ENCODE data around the gene MLEC. TPM values are rescaled to one million over a fixed set of nuclear protein-coding genes. Genes with fewer than 3 reads are reported as not detected.

Gene MLEC
- total RNA-seq, 4 donors from 2014 or later = 20.7 to 48.9 (median 34.3) TPM

DNA sequence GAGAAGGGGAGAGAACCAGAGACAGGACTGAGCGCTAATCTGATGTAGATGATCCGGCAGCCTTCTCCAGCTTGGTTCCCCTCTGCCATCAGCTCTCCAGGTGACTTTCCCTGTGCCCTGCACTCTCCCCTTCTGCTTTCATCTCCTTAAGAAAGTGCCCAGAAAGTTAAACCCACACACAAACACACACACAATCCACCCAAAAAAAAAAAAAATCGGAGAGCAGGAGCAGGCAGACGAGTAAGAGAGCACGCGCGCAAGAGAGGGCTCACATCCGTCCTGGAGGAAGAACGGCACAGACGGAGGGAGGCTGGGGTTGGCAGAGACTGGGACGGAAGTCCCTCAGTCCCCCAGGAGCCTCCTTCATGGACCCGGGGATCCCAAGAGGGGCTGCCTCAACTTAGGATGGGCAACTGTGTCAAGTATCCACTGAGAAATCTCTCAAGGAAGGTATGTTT lies 36.7 kb upstream of the MLEC start:
- TF ChIP-seq CTCF (IDR thresholded peaks at IDR 0.05) (no peak), POLR2A (IDR thresholded peaks at IDR 0.05) (no peak)
- DNase-seq = no peak
- WGBS, 2 donors = 43 to 54% methylated on average over 11 to 12 of the region's 12 CpGs
- peak overlapping the region in 3 of 4 donors; percentile 35 to 60 (median 35) for H3K4me3 ChIP-seq
- peaks cover 6 to 40% (median 12%) of the 10 kb centered on the region in 3 donors for H3K4me1 ChIP-seq
- H3K36me3 ChIP-seq = no peaks in the 10 kb centered on the region
- peaks cover 0 to 49% (median 2%) of the 10 kb centered on the region in 4 donors for H3K27me3 ChIP-seq
- peak overlapping the region in 3 of 4 donors; percentile 41 to 82 (median 56) for H3K27ac ChIP-seq
- no peaks in the 10 kb centered on the region for H3K9me3 ChIP-seq
- intact Hi-C loops (cut with DNase I) = no loop called here

- Histone ChIP-seq H3K4me1 (peaks cover 6 to 38% (median 12%) of the 10 kb centered on the region in 3 donors), H3K9me3 (no peaks in the 10 kb centered on the region), H3K27ac (peak overlapping the region in 2 of 4 donors; percentile 35 to 75), H3K4me3 (no peak overlapping the region), H3K36me3 (no peaks in the 10 kb centered on the region), H3K27me3 (peaks cover 0 to 33% (median 2%) of the 10 kb centered on the region in 4 donors)
- intact Hi-C loops (cut with DNase I) = no loop called here
- TF ChIP-seq POLR2A (IDR thresholded peaks at IDR 0.05) (no peak), CTCF (IDR thresholded peaks at IDR 0.05) (no peak)
- 60 to 76% methylated on average over 5 of the region's 5 CpGs for WGBS, 2 donors
- DNase-seq = no peak
These were observed 35.1 kb upstream of the MLEC start for GRCh38 chr12:120651821-120652220.

- no peak for DNase-seq
- Histone ChIP-seq H3K4me1 (peaks cover 6 to 35% (median 12%) of the 10 kb centered on the region in 3 donors), H3K36me3 (no peaks in the 10 kb centered on the region), H3K27me3 (peaks cover 0 to 33% (median 2%) of the 10 kb centered on the region in 4 donors), H3K27ac (peak overlapping the region in 3 of 4 donors; percentile 67 to 85 (median 75)), H3K4me3 (no peak overlapping the region), H3K9me3 (no peaks in the 10 kb centered on the region)
- TF ChIP-seq CTCF (IDR thresholded peaks at IDR 0.05) (no peak), POLR2A (IDR thresholded peaks at IDR 0.05) (no peak)
- intact Hi-C loops (cut with DNase I) = no loop called here
- 50 to 84% methylated on average over 2 to 7 of the region's 10 CpGs for WGBS, 2 donors
These were observed 34.1 kb upstream of the MLEC start for GRCh38 chr12:120652656-120653435.

GRCh38 chr12:120653611-120654010 lies 33.3 kb upstream of the MLEC start:
- 86 to 91% methylated on average over 8 to 11 of the region's 11 CpGs for WGBS, 2 donors
- Histone ChIP-seq H3K4me1 (peaks cover 6 to 33% (median 9%) of the 10 kb centered on the region in 3 donors), H3K4me3 (no peak overlapping the region), H3K27me3 (peaks cover 0 to 33% (median 2%) of the 10 kb centered on the region in 4 donors), H3K36me3 (no peaks in the 10 kb centered on the region), H3K27ac (peak overlapping the region; percentile 51 to 85 (median 71)), H3K9me3 (no peaks in the 10 kb centered on the region)
- no peak for DNase-seq
- intact Hi-C loops (cut with DNase I) = no loop called here
- TF ChIP-seq CTCF (IDR thresholded peaks at IDR 0.05) (no peak), POLR2A (IDR thresholded peaks at IDR 0.05) (no peak)

DNA sequence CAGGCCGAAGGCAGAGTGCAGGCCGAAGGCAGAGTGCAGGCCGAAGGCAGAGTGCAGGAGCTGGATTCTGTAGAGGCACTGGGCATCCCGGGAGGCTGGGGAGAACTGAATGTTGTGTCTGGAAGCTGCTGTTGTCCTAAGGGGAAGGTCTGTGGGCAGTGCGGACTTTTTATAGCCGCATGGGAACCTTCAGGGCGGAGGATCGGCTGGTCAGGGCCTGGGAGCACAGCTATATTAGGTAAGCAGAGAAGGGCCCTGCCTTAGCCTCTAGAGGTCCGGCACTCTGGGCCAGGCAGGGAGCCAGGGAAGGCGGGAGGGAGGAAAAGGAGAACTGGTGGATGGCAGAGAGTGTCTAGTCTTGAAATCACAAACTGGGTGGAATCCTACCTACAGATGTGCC lies 32.3 kb upstream of the MLEC start:
- Histone ChIP-seq H3K27ac (peak overlapping the region; percentile 51 to 85 (median 71)), H3K27me3 (peaks cover 0 to 26% (median under 1%) of the 10 kb centered on the region in 4 donors)
- intact Hi-C loops (cut with DNase I) = no loop called here

More for the DNA sequence above, 32.3 kb upstream of the MLEC start:
- WGBS, 2 donors = 52 to 70% methylated on average over 9 of the region's 10 CpGs
- DNase-seq = no peak
- Histone ChIP-seq H3K36me3 (no peaks in the 10 kb centered on the region), H3K4me3 (no peak overlapping the region), H3K4me1 (peaks cover 1 to 31% (median 2%) of the 10 kb centered on the region in 3 donors), H3K9me3 (no peaks in the 10 kb centered on the region)
- TF ChIP-seq CTCF (IDR thresholded peaks at IDR 0.05) = no peak
- no peak for TF ChIP-seq POLR2A (IDR thresholded peaks at IDR 0.05)
